HG03342 (cell line): ENCODE measurements around the gene XYLT1.

ENCODE experiments used
- ATAC-seq: cut with Tn5 transposase; IDR thresholded peaks from one replicate; pipeline ENCODE4 v1.9.1; 2021; ENCODE audit warnings: mild to moderate bottlenecking, moderate library complexity; ENCODE audit not compliant: unreplicated experiment

The XYLT1 gene

DNA sequence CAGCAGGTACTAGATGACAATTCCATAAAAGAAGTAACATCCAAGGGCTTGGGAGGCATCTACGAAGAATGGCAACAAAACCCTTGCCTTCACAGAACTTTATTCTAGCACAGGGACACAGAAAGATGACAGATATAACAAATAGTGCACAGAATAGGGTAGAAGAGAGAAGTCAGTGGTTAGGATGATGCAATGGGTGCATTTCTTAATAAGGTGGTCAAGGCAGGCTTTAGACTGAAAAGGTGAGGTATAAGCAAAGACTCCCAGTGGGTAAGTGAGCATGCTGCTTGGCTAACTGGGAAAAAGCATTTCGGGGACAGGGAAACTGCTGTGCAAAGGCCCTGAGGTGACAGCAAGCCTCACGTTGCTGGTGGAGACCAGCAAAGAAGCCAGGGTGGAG lies 175.9 kb downstream of the XYLT1 start:
- no peak for ATAC-seq

DNA sequence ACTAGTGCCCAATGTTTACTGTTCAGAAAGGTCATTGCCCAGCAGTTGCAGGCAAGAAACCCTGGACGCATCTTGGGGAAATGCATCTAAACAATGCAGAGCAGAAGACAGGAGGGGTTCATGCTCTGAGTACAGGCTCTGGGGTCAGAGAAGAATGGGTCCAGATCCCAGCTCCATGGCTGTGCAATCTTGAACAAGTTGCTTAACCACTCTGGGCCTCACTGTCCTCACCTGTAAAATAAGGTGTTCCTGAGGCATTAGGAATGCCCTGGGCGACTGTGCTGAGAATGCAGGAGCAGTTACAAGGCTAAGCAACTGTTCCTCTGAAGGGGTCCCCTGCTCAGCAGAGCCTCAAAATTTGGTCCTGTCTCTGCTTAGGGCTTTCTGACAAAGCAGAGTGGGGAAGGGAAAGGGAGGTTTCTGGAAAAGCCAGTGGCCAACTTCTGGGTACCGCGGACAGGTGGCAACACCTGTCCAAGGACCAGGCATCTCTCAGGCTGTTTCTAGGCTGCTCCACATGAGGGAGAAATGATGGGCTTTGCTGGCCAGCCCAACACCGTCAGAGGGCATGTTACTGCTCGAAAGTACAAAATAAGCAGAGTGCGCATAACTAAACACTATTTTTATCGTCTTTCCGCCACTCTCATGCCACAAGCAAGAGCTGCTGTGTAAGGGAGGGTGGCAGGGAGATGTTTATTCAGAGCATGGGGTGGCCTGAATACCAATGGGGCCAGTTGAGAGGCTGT lies 176.8 kb downstream of the XYLT1 start:
- no peak for ATAC-seq

DNA sequence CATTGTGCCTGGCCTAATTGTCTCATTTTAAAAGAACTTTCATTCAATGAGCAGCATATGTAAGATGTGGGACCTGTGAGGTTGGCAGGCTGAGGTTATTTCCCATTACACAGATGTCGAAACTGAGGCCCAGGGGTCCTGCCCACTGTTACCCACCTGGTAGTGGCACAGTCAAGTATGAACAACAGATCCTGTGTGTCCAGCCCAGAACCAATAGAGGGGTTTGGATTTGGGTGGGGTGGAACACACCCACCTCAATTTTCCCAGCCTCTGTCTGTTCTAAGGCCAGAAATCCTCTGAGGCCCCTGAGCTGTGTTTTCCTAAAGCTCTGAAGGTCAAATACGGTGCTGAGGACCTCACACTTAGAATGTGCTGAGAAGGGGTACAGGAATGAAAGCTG lies 179.5 kb downstream of the XYLT1 start:
- no peak for ATAC-seq

DNA sequence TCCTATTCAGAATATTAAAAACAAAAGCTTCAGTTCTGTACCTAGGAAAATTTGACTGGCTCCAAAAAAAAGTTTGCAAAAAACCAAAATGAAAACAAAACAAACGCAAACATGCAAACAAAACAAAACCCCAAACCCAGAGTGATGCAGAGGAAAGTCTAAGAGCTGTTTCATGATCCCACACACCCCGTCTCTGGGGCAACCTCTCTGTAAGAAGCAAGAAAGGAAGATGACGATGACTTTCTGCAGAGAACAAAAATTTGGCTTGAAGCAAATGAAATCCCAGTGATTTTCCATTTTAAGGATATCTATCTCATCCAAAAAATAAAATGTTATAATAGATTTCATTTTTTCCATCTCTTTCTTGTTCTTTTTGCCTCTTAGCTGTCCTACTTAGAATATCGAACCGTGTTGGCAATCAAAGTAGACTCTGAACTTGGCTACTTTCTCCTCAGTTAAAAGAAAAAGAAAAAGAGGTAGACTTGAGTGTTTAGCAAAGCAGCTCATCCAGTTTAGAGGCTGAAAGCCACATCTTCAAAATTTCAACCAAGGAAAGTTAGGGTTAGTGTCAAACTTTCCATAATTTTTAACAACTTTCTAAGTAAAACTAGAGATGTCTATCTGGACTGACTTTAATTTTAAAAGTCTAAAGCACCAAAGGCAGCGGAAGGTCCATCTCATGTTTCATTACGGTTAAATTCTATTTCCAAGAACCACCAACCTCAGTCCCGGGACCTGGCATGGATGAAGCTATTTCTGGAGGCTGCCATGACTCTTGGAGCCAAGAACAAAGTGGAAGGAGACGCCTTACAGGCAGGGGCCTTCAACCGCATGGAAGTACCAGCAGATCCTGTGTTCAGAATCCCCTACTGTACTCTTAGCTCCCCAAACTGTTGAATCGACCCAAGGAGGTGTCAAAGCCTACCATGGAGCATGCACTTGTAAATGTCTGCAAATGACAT lies 180.8 kb downstream of the XYLT1 start:
- no peak for ATAC-seq

DNA sequence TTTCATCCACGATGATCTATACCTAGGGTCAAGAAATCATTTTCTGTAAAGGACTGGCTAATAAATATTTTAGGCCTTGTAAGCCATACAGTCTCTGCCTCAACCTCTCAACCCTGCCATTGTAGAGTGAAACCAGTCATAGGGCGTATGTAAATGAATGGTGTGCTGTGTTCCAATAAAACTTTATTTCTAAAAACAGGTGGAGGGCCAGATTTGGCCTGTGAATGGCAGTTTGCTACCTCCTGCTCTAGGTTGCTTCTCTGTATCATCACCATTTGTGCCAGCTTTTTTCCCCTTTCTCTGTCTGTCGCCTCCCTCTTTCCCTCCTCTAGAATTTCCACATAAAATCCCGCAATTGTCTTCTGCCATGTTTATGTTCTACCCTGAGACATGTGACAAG lies 181.7 kb downstream of the XYLT1 start:
- ATAC-seq: no peak

DNA sequence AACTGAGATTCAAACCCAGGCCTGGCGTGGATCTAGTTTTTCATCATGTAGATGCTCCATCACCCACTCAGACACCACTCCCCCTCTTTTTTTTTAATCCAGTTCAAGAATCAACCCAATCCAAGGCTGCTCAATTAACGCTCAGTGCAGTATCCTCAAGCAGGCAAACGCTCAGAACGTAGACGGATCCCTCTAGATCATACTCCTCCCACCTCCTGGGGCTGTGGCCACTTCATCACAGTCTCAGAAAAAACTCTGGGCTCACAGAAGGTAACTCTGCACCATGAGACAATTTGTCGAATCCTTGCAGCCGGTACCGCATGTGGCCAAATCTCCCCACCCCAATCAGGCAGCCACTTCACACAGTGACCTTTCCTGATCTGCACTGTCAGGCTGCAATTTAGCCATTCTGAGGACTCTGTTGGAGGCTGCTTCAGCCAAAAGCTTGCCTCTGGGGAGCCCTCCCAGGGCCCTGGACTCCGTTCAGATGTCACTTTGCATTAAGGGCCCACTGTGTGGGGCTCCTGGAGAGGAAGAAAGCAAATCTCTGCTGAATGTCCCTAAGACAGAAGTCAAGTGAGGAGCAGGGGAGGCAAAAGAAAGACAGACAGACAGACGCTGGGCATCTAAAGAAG lies 183.5 kb downstream of the XYLT1 start:
- no peak for ATAC-seq

DNA sequence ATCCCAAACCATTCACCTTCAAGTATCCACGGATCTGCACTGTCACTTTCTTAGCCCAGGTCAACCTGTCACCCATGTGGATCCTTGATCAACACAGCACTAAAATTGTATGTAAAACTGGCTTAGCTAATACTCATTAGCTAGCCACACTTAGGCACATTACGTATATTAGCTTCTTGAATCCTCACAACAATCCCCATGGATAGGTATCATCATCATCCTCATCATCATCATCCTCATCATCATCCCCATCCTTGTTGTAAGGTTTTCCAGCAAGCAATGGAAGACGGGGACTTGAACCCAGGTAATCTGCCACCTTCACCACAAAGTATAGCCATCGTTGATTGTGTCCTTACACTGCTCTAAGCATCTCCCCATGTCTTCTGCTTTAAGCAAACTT lies 184.3 kb downstream of the XYLT1 start:
- ATAC-seq: no peak

DNA sequence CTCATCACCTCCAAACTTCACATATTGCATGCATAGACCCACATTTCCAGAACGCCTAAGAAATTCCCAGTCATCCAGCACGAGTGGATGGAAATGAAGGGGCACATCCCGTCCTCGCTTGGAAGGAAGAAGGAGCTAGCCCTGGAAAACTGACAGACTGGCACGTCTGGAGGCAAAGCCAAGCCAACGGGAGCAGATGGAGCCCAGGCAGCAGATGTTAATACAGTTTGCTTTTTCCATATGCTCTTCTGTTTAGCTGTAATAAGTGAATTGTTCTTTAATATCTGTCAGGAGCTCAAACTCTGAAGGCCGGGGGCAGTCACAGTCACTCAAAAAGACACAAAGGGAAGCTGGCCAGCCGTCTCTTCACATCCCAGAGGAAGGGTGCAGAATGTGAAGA lies 187.7 kb downstream of the XYLT1 start:
- no peak for ATAC-seq

DNA sequence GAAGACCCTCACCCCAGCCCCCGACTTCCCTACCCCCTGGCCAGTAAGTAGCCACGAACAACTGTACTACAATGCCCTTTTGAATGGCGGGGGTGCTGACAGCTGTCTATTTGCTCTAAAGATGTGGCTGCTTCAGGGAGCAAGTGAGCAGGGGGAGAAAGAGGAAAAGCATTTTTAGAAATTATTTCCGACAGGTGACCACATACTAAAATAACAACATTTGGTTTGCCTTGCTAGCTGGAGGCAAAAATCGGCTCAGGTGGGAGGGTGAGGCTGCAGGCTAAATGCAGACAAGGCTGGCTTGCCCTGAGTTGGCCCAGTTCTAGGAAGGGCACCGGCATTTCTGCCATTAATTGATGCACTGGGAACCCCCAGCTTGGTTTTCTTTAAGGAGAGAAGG lies 188.5 kb downstream of the XYLT1 start:
- no peak for ATAC-seq

DNA sequence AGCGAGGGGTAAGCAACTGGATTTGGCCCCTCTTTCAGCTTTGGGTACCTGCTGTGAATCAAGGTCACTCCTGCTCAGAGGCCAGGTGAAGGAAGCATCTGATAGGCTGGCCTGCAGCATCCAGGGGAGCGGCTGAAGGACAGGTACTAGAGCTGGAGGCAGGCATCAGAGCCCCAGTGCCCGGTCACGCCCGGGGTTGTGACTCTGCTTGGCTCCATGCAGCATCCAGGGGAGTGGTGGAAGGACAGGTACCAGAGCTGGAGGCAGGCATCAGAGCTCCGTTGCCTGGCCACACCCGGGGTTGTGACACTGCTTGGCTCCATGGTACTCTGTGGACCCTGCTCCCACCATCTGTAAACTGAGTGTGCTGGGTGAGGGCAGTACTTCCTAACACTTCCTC lies 189.7 kb downstream of the XYLT1 start:
- no peak for ATAC-seq

DNA sequence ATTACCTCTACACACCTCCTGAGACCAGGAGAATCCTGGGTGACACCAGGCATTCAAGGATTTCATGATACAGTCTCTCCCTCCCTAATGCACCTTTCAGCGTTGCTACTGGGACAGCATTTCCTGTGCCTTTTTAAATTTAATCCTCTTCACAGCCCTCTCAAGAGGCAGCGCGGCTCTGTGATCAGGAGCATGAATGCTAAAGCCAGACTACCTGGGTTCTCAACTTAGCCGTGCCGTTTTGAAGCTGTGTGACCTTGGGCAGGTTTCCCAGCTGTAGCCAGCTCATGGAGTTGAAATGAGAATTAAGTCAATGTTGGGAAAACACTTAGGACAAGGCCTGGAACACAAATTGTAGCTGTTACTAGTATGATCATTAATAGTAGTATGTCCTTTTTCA lies 191.8 kb downstream of the XYLT1 start:
- no peak for ATAC-seq

DNA sequence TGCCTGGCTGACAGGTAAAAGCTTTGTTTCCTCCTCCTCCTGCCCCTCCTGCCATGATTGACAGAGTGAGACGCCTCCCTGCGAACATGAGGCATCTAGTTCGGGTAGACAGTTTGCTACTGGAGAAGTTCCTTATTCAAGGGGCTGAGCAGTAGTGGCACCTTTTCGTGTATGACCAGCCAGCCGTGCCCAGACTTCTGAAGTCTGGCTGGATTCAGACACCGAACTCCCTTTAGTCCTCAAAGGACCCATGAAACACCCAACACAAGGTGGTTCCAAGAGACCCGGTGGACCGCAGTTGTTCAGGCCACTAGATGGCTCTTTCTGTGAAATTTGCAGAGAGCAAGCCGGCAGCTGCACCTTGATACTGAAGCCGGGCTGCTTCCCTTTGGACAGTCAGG lies 192.8 kb downstream of the XYLT1 start:
- ATAC-seq: no peak

DNA sequence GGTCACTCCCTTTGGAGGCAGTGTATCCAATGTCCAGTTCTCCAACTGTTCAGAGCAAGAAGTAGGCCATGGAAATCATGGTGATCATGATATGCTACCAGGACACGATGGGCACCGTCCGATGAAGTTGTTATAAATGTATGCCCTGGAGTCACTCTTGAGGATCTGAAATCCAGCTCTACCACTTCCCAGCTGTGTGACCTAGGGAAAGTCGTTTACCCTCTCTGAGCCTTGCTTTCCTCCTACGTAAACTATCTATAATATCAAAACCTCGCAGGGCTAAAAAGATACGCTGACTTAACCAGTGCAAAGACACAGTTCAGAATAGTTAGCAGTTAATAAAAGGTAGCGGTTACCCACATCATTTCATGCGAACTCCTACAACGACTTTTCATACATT lies 194.2 kb downstream of the XYLT1 start:
- no peak for ATAC-seq

DNA sequence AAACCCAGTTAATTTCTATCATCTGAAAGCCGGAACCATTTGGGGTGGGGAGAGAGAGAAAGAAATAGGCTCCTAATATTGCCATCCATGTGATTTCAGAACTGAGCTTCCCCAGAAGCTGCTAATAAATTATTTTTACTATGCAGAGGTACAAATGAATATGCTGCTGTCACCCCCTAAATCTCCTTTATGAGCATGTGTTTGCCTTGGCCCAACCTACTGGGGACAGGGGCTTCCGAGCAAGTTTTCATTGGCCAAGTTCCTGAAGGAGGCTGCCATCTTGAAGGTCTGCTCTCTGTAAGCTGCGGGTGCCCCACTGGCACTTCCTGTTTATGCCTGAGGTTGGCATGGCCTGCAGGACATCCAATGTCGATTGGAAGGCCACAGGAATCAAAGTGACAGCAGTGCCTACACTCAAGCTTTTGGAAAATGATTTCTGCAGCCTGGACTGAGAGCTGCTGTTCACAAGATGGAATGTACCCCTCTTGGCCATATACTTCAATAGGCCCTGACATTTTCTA lies 194.7 kb downstream of the XYLT1 start:
- ATAC-seq: no peak

DNA sequence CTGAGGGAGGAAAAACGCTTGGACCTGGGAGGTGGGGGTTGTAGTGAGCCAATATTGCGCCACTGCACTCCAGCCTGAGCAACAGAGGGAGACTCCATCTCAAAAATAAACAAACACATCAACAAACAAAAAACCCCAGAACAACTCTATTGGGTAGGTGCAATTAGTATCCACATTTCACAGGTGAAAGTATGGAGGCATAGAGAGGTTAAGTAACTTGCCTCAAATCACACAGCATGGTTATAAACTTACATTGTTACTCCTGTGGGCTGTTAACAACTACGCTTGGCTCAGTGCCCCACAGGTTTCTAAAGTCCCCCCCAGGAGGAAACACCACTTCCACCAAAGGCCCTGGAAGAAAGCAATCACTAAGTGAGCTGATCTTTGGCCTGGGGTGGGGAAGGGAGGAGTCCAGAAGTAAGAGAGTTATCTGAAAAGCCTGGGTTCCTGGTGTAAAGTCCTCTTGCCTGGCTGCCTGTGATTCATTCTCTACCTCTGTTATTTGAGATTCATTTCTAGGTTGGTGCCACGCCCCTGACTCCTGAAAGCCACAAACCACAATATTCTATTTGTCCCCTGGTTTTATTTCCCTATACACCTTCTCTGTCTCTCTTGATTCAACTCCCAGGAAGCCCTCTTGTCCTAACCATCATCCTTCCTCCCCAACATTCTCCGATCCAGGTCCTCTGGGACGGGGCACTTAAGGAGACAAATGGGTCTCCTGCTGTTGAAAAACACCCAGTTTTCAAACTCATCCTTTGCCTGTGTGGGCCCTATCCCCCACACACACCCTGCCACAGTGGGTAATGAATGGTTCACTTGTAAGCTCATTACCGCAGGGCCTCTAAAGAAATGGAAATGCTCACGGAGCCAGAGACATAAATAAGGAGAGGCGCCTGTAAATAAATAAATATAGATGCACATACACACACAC lies 195.4 kb downstream of the XYLT1 start:
- no peak for ATAC-seq

DNA sequence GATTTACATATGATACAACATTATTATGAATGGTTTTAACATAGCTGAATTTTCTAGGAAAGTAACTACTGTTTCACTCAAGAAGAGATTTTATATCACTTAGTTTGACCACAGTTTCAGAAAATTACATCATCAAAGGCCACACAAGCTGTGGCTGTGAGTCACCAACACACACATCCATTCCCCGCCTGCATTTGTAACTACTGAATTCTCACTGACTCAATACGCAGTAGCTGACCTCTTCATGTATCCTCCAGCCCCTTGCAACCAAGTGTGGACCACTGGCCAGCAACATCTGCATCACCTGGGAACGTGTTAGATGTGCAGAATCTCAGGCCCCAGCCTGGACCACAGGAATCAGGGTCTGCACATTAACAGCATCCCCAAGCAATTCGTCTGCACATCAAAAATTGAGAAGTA lies 197.6 kb downstream of the XYLT1 start:
- ATAC-seq: no peak

DNA sequence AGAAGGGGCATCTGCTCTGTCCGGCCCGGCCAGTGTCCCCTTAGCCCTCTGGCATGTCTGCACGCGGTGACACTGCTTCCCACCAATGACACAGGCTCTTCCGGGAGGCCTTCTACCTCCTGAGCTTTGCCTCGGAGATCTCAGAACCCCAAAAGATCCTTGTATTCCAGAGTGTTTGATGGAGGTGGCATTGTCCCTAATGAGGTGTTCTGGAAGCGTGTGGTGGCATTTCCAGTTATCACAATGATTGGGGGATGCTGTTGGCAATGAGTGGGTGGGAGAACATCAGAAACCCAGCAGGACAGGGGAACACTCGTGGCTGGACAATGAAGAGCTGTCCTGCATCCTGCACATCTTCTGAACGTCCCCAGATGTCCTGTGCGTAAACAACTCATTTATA lies 198.0 kb downstream of the XYLT1 start:
- no peak for ATAC-seq

DNA sequence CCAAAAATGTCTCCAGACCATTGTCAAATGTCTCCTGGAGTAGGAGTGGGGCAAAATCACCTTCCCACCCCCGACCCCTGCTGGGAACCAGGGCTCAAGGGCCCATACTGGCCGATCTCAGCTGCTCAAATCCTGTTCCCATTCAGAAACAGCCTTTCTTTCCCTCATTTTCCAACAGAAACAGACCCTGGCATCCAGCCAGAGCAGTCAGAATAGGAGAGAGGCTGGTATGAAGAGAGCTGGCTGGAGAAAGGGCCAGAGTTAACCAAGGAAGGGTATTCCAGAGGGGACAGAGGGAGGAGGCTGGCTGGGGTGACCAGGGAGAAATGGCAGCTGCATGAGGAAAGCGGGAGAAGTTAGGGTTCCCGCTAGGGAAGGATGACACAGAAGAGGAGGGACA lies 199.1 kb downstream of the XYLT1 start:
- ATAC-seq: no peak

DNA sequence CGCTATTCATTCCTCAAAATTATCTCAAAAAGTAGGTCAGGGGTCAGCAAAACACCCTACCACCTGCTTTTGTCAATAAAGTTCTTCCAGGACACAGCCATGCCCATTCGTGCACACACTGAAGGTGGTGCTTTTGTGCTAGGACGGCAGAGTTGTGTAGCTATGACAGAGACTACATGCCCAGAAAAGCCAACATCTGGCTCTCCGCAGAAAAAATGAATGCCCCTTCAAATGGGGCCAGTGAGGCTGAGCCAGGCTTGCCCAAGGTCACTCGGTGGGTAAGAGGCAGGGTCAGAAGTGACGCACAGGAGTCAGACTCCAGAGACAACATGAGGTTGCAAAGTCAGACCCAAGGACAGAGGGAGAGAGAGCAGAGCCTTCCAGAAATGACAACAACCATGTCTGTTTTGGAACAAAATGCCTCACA lies 200.1 kb downstream of the XYLT1 start:
- ATAC-seq: no peak

DNA sequence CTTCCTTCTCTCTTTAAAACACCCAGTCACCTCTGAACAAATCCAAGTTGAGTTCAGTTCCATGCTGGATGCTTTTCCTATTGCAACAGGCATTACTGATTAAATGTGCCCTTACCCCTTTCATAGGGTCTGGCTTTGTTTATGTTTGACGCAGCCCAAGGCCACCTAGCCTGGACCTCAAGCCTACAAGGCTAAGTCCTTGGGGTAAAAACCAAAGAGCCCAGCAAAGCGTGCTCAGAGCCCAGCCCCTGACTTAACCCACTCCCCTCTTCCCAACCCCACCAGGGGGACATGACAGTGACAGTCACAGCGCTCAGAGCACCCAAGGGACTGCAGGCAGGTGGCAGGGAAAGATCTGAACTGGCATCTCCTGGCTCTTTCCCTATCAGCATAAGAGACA lies 200.6 kb downstream of the XYLT1 start:
- ATAC-seq: no peak
